ENCODE data around the gene TBC1D9. TPM values are rescaled to one million over a fixed set of nuclear protein-coding genes. Genes with fewer than 3 reads are reported as not detected.

TBC1D9 gene
- total and polyA plus RNA-seq, 10 of the 15 experiments (the other 5 are each of a cell fraction or from before 2014, with no cell fraction given): 0.87 to 14.9 (median 7.1) TPM

DNA sequence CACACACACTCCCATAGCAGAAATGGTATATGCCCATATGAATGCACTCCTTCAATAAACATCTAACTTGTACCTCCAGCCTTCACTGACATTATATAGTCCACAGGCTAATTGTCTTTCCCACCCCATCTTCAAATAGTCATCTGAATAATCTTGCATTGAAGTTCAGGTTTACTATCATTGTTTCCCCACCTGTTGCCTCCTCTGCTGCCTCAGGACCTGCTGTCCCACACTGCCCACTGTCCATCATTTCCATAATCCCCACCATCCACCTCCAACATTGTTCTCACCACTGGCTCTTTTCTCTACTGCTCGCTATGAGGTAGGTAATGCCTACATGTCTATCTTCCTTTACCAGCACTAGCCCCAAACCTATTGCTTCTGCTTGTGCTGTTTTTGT is 66.1 kb downstream of the TBC1D9 start (continued):
- no peak for TF ChIP-seq CREM (IDR thresholded peaks at IDR 0.05; ENCODE audit: low read depth)

DNA sequence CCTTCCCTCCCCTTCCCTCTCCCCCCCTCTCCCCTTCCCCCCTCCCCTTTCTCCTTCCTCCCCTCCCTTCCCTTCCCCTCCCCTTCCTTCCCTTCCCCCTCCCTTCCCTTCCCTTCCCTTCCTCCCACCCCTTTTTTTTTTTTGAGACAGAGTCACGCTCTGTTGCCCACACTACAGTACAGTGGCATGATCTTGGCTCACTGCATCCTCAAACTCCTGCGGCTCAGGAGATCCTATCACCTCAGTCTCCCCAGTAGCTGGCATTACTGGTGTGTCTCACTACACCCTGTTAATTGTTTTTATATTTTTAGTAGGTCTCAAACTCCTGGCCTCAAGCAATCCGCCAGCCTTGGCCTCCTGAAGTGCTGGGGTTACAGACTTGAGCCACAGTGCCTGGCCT is 66.6 kb downstream of the TBC1D9 start:
- ATAC-seq (no peak), FAIRE-seq (no peak), DNase-seq (ENCODE audit: low read depth, low spot score) (no peak)
- intact Hi-C loops (cut with micrococcal nuclease; ENCODE audit: unreplicated experiment) (no loop called here), in situ Hi-C loops (cut with MboI) (no loop called here)
- BruUV-seq (replicated peaks): no TSS peak
- Histone ChIP-seq H3K27ac (ENCODE audit: control insufficient read depth, insufficient read depth) (no peak overlapping the region), H3K79me2 (ENCODE audit: control insufficient read depth, insufficient read depth, low read length) (no peaks in the 10 kb centered on the region), H3K4me2 (ENCODE audit: control insufficient read depth, insufficient read depth) (no peak overlapping the region), H3K4me1 (ENCODE audit: control insufficient read depth, insufficient read depth, low read length) (no peaks in the 10 kb centered on the region), H3K27me3 (replicated peaks in 1 of 2; ENCODE audit: control insufficient read depth in 2 of 2, insufficient read depth in 2 of 2, low read length in 1 of 2) (no peaks in the 10 kb centered on the region), H2AFZ (ENCODE audit: control insufficient read depth, low read depth, low read length) (no peak overlapping the region), H3K36me3 (ENCODE audit: control insufficient read depth in 2 of 2, insufficient read depth in 2 of 2, low read length in 1 of 2) (no peaks in the 10 kb centered on the region; a peak in 1 of 4 replicates), H4K20me1 (ENCODE audit: control insufficient read depth, insufficient read depth) (no peaks in the 10 kb centered on the region), H3K9me3 (replicated peaks; ENCODE audit: control insufficient read depth, insufficient read depth, low read length) (no peaks in the 10 kb centered on the region), H3K4me3 (no peak overlapping the region), H3K9ac (ENCODE audit: control insufficient read depth, insufficient read depth, low read length) (no peak overlapping the region)
- ChIA-PET RAD21 (ENCODE audit: unreplicated experiment) (no interaction called here), POLR2A (no interaction called here), SMC1A (ENCODE audit: uncharacterized antibody, unreplicated experiment) (no interaction called here), CTCF (no interaction called here)
- 61% methylated on average over 2 of the region's 3 CpGs for WGBS (ENCODE audit: insufficient coverage, insufficient replicate concordance, low lambda C conversion rate, missing lambda C conversion rate)
- TF ChIP-seq E4F1 (IDR thresholded peaks at IDR 0.05; ENCODE audit: borderline replicate concordance, partially characterized antibody) (no peak), RAD51 (IDR thresholded peaks at IDR 0.05) (no peak), RCOR1 (conservative IDR thresholded peaks at IDR 0.05; ENCODE audit: low read depth, low read length) (no peak), KDM1A (IDR thresholded peaks at IDR 0.05; ENCODE audit: borderline replicate concordance) (no peak), KAT2A (conservative IDR thresholded peaks at IDR 0.05; ENCODE audit: control insufficient read depth, low read depth, low read length) (no peak), SUZ12 (IDR thresholded peaks at IDR 0.05; ENCODE audit: unreplicated experiment) (no peak), BACH1 (IDR thresholded peaks at IDR 0.05; ENCODE audit: borderline replicate concordance) (no peak), PAX5 (IDR thresholded peaks at IDR 0.05; ENCODE audit: borderline replicate concordance, low read depth, low read length) (peak; percentile 65; the same call in 1 of the 2 replicates)
